Superior temporal gyrus (tissue), 1 donor: ENCODE data around the gene SLC9C1.

Experiments
- DNase-seq: peaks from one replicate; pipeline ENCODE4 v3.0.0-alpha.2; 2016; ENCODE audit errors: extremely low spot score

The SLC9C1 gene

GRCh38 chr3:112293368-112294321 lies at the start of gene SLC9C1:
Gene SLC9C1 (minus strand): TSS chr3:112294216. CDS start chr3:112286791, 7,425 bp downstream.
- peak; percentile 95 for DNase-seq

GRCh38 chr3:112341386-112341785 lies 47.4 kb upstream of the SLC9C1 start:
- DNase-seq: no peak

- no peak for DNase-seq
Measured at GRCh38 chr3:112339609-112340008, 45.6 kb upstream of the SLC9C1 start.

- DNase-seq: no peak
Measured at GRCh38 chr3:112339134-112339533, 45.1 kb upstream of the SLC9C1 start.

GRCh38 chr3:112338727-112339056 lies 44.7 kb upstream of the SLC9C1 start:
- DNase-seq: no peak

GRCh38 chr3:112338021-112338726 lies 44.2 kb upstream of the SLC9C1 start:
- DNase-seq: no peak

- no peak for DNase-seq
Measured at GRCh38 chr3:112335434-112335781, 41.4 kb upstream of the SLC9C1 start.

- peak; percentile 76 for DNase-seq
Measured at GRCh38 chr3:112334691-112335433, 40.8 kb upstream of the SLC9C1 start.

- DNase-seq: peak; percentile 89
Measured at GRCh38 chr3:112333381-112334317, 39.6 kb upstream of the SLC9C1 start.

GRCh38 chr3:112333002-112333380 lies 39.0 kb upstream of the SLC9C1 start, which contains the start of gene CD200:
Gene CD200 (plus strand): TSS chr3:112333156. CDS start chr3:112333213, 57 bp downstream.
- no peak for DNase-seq

GRCh38 chr3:112331851-112332250 lies 37.8 kb upstream of the SLC9C1 start:
- DNase-seq: no peak

GRCh38 chr3:112327371-112327951 lies 33.4 kb upstream of the SLC9C1 start:
- DNase-seq: peak; percentile 91

GRCh38 chr3:112321867-112322652 lies 28.0 kb upstream of the SLC9C1 start:
- no peak for DNase-seq

- no peak for DNase-seq
Measured at GRCh38 chr3:112320691-112321090, 26.7 kb upstream of the SLC9C1 start.

GRCh38 chr3:112319516-112320276 lies 25.7 kb upstream of the SLC9C1 start:
- DNase-seq: no peak

GRCh38 chr3:112315791-112316190 lies 21.8 kb upstream of the SLC9C1 start:
- no peak for DNase-seq

- DNase-seq: no peak
Measured at GRCh38 chr3:112314649-112315048, 20.6 kb upstream of the SLC9C1 start.

- DNase-seq: no peak
Measured at GRCh38 chr3:112308151-112308911, 14.3 kb upstream of the SLC9C1 start.
